ENCODE data around the gene ANO1.

The ANO1 gene

DNA sequence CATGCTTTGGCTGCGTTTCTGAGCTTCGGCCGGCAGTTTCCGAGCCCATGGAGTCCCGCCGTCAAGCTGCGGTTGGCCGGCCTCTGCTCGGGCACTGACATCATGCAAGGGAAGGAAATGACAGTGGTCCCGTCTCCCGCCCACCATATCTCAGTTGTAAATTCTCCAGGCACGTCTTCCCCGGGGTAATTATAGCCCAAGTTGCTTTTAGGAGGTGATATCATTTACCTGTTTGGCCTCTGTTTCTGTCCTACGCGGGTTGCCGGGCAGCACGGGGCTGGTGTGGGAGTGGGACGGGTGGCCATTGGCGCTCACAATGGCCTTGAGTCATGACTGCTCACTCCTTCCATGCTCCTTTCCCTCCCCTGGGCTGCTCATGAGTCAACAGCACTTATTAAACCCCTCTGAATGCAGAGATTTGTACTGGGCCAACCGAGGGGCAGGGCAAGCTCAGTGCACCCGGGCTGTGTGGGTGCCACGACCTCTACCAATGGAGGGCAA, 4.2 kb upstream of the ANO1 start:
- no peak overlapping the region for H3K4ac ChIP-seq (ENCODE audit: low read depth in 1 of 2, low read length in 2 of 2)
- H3K4me1 ChIP-seq (ENCODE audit: control insufficient read depth, insufficient read depth, low read depth, low read length) = peaks cover 6% of the 10 kb centered on the region
- no peak overlapping the region for H2AFZ ChIP-seq (ENCODE audit: low read depth, low read length)
- no peak overlapping the region for H2AK5ac ChIP-seq (ENCODE audit: low read length, severe bottlenecking)
- H4K91ac ChIP-seq (ENCODE audit: low read length) = no peak overlapping the region
- H2BK120ac ChIP-seq (ENCODE audit: low read depth, low read length) = no peak overlapping the region
- WGBS = 68% methylated on average over 22 of the region's 22 CpGs
- H3K14ac ChIP-seq (ENCODE audit: low read length in 2 of 2) = no peak overlapping the region
- no peak overlapping the region for H3K27ac ChIP-seq (ENCODE audit: low read length, poor library complexity, severe bottlenecking)
- H2BK5ac ChIP-seq (ENCODE audit: low read depth, low read length, poor library complexity, severe bottlenecking) = no peak overlapping the region
- H2BK15ac ChIP-seq (ENCODE audit: low read depth, poor library complexity, severe bottlenecking) = no peak overlapping the region
- H3K36me3 ChIP-seq (ENCODE audit: control insufficient read depth in 1 of 2, insufficient read depth in 2 of 2, low read depth in 1 of 2, low read length in 2 of 2) = no peaks in the 10 kb centered on the region
- H3K79me1 ChIP-seq (replicated peaks; ENCODE audit: low read length, poor library complexity, severe bottlenecking) = no peaks in the 10 kb centered on the region
- no peaks in the 10 kb centered on the region for H3K9me3 ChIP-seq (ENCODE audit: control insufficient read depth, low read length)
- no peak overlapping the region for H3K9ac ChIP-seq (ENCODE audit: low read length)
- H3K4me3 ChIP-seq (ENCODE audit: insufficient read depth in 1 of 2, low read depth in 1 of 2, low read length in 2 of 2) = peak overlapping the region in 1 of 2 experiments; percentile 37
- H3K23ac ChIP-seq (ENCODE audit: low read length in 2 of 2) = no peak overlapping the region
- DNase-seq = peak; percentile 5
- peaks cover 71 to 88% of the 10 kb centered on the region in 2 experiments for H3K27me3 ChIP-seq (ENCODE audit: control insufficient read depth in 1 of 2, insufficient read depth in 1 of 2, low read length in 2 of 2)
- H3K18ac ChIP-seq (ENCODE audit: low read depth in 1 of 2, low read length in 2 of 2) = no peak overlapping the region
- no peak overlapping the region for H3K4me2 ChIP-seq (ENCODE audit: low read length, poor library complexity, severe bottlenecking)
- H2BK12ac ChIP-seq (ENCODE audit: low read length in 2 of 2) = no peak overlapping the region
- no peak overlapping the region for H4K8ac ChIP-seq (ENCODE audit: low read length)

DNA sequence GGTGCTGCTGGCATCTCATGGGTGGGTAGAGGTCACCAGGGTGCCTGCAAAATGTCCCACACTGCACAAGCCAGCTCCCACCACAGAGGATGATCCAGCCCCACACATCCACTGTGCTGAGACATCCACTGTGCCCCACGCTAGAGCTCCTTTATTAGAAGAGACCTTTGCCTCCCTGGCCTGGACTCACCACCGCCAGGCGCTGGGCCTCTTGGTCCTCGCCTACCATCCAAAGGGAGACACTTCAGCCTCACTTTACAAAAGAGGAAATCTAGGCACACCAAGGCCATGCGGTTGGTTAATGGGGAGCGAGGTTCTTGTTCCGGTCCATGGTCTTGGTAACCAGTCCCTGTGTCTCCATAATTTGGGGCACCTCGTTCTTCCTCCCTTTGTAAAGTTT, 3.4 kb upstream of the ANO1 start:
- no peak overlapping the region for H4K8ac ChIP-seq (ENCODE audit: low read length)
- no peak overlapping the region for H3K9ac ChIP-seq (ENCODE audit: low read length)
- H2BK12ac ChIP-seq (ENCODE audit: low read length in 2 of 2) = no peak overlapping the region
- no peak overlapping the region for H2BK120ac ChIP-seq (ENCODE audit: low read depth, low read length)
- H2BK5ac ChIP-seq (ENCODE audit: low read depth, low read length, poor library complexity, severe bottlenecking) = no peak overlapping the region
- H3K79me1 ChIP-seq (replicated peaks; ENCODE audit: low read length, poor library complexity, severe bottlenecking) = no peaks in the 10 kb centered on the region
- H2AFZ ChIP-seq (ENCODE audit: low read depth, low read length) = no peak overlapping the region
- no peak for DNase-seq
- H4K91ac ChIP-seq (ENCODE audit: low read length) = no peak overlapping the region
- no peak overlapping the region for H2AK5ac ChIP-seq (ENCODE audit: low read length, severe bottlenecking)
- no peak overlapping the region for H3K4me2 ChIP-seq (ENCODE audit: low read length, poor library complexity, severe bottlenecking)
- peaks cover 71 to 88% of the 10 kb centered on the region in 2 experiments for H3K27me3 ChIP-seq (ENCODE audit: control insufficient read depth in 1 of 2, insufficient read depth in 1 of 2, low read length in 2 of 2)
- WGBS = 95% methylated on average over 8 of the region's 8 CpGs
- no peak overlapping the region for H3K14ac ChIP-seq (ENCODE audit: low read length in 2 of 2)
- no peak overlapping the region for H3K23ac ChIP-seq (ENCODE audit: low read length in 2 of 2)
- H3K27ac ChIP-seq (ENCODE audit: low read length, poor library complexity, severe bottlenecking) = no peak overlapping the region
- no peaks in the 10 kb centered on the region for H3K36me3 ChIP-seq (ENCODE audit: control insufficient read depth in 1 of 2, insufficient read depth in 2 of 2, low read depth in 1 of 2, low read length in 2 of 2)
- H3K4me3 ChIP-seq (ENCODE audit: insufficient read depth in 1 of 2, low read depth in 1 of 2, low read length in 2 of 2) = no peak overlapping the region
- H3K4me1 ChIP-seq (ENCODE audit: control insufficient read depth, insufficient read depth, low read depth, low read length) = peaks cover 6% of the 10 kb centered on the region
- H3K18ac ChIP-seq (ENCODE audit: low read depth in 1 of 2, low read length in 2 of 2) = no peak overlapping the region
- H3K9me3 ChIP-seq (ENCODE audit: control insufficient read depth, low read length) = no peaks in the 10 kb centered on the region
- H3K4ac ChIP-seq (ENCODE audit: low read depth in 1 of 2, low read length in 2 of 2) = no peak overlapping the region
- H2BK15ac ChIP-seq (ENCODE audit: low read depth, poor library complexity, severe bottlenecking) = no peak overlapping the region

DNA sequence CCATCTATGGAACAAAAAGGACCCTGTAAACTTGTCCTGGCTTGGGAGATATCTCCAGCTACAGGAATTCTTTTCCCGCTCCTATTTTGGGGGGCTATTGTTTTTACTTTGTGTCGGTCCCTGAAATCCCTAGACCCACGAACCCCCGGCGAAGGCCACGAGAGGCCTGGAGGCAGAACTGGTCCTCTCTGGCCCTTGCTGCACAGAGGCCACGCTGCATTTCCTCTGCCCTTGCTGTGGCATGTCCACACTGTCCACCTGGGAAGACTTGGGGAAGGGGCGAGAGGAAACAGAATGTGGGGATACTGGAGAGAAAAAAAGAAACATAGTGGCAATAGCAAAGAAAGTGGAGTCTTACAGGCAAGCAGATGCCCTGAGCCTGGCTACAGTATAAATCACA, 2.3 kb upstream of the ANO1 start:
- Histone ChIP-seq H3K14ac (ENCODE audit: low read length in 2 of 2) (no peak overlapping the region), H2BK15ac (ENCODE audit: low read depth, poor library complexity, severe bottlenecking) (no peak overlapping the region), H2BK12ac (ENCODE audit: low read length in 2 of 2) (no peak overlapping the region), H3K79me1 (replicated peaks; ENCODE audit: low read length, poor library complexity, severe bottlenecking) (no peaks in the 10 kb centered on the region), H4K8ac (ENCODE audit: low read length) (no peak overlapping the region), H4K91ac (ENCODE audit: low read length) (no peak overlapping the region), H2BK5ac (ENCODE audit: low read depth, low read length, poor library complexity, severe bottlenecking) (no peak overlapping the region), H3K36me3 (ENCODE audit: control insufficient read depth in 1 of 2, insufficient read depth in 2 of 2, low read depth in 1 of 2, low read length in 2 of 2) (no peaks in the 10 kb centered on the region), H3K27me3 (ENCODE audit: control insufficient read depth in 1 of 2, insufficient read depth in 1 of 2, low read length in 2 of 2) (peaks cover 72 to 88% of the 10 kb centered on the region in 2 experiments), H3K18ac (ENCODE audit: low read depth in 1 of 2, low read length in 2 of 2) (no peak overlapping the region), H3K9ac (ENCODE audit: low read length) (no peak overlapping the region), H2AFZ (ENCODE audit: low read depth, low read length) (no peak overlapping the region), H3K9me3 (ENCODE audit: control insufficient read depth, low read length) (no peaks in the 10 kb centered on the region), H3K4me3 (ENCODE audit: insufficient read depth in 1 of 2, low read depth in 1 of 2, low read length in 2 of 2) (no peak overlapping the region), H3K23ac (ENCODE audit: low read length in 2 of 2) (no peak overlapping the region), H3K4me1 (ENCODE audit: control insufficient read depth, insufficient read depth, low read depth, low read length) (peaks cover 6% of the 10 kb centered on the region), H2BK120ac (ENCODE audit: low read depth, low read length) (no peak overlapping the region), H2AK5ac (ENCODE audit: low read length, severe bottlenecking) (no peak overlapping the region), H3K27ac (ENCODE audit: low read length, poor library complexity, severe bottlenecking) (no peak overlapping the region), H3K4ac (ENCODE audit: low read depth in 1 of 2, low read length in 2 of 2) (no peak overlapping the region), H3K4me2 (ENCODE audit: low read length, poor library complexity, severe bottlenecking) (no peak overlapping the region)
- 91% methylated on average over 8 of the region's 8 CpGs for WGBS
- DNase-seq = no peak

DNA sequence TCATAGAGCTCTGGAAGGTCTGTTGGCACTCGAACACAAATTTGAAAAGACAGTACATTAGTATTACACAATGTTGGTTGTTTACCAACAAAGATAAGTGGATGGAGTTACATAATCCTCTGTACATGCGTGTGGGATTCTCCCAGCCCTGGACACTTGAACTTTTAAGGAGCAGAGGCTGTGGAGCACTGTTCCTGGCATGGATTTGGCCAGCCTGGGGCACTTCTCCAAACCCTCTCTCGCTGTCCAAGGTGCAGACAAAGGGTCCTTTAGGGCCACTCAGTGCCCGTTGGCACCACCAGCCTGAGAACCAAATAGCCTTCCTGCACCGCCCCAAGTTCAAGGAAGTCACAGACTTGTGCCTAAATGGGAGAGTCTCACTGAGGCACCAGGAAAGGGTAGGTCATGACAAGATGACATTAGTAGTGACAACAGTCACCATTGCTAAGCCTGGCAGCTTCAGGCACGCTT, 1.6 kb upstream of the ANO1 start:
- no peak overlapping the region for H2AFZ ChIP-seq (ENCODE audit: low read depth, low read length)
- no peak overlapping the region for H3K18ac ChIP-seq (ENCODE audit: low read depth in 1 of 2, low read length in 2 of 2)
- no peak overlapping the region for H3K27ac ChIP-seq (ENCODE audit: low read length, poor library complexity, severe bottlenecking)
- no peak overlapping the region for H4K91ac ChIP-seq (ENCODE audit: low read length)
- WGBS = 68% methylated on average over 5 of the region's 6 CpGs
- H2BK15ac ChIP-seq (ENCODE audit: low read depth, poor library complexity, severe bottlenecking) = no peak overlapping the region
- no peaks in the 10 kb centered on the region for H3K79me1 ChIP-seq (replicated peaks; ENCODE audit: low read length, poor library complexity, severe bottlenecking)
- no peak overlapping the region for H4K8ac ChIP-seq (ENCODE audit: low read length)
- no peak overlapping the region for H3K14ac ChIP-seq (ENCODE audit: low read length in 2 of 2)
- H2BK5ac ChIP-seq (ENCODE audit: low read depth, low read length, poor library complexity, severe bottlenecking) = no peak overlapping the region
- peak; percentile 58 for DNase-seq
- peaks cover 73 to 91% of the 10 kb centered on the region in 2 experiments for H3K27me3 ChIP-seq (ENCODE audit: control insufficient read depth in 1 of 2, insufficient read depth in 1 of 2, low read length in 2 of 2)
- H3K36me3 ChIP-seq (ENCODE audit: control insufficient read depth in 1 of 2, insufficient read depth in 2 of 2, low read depth in 1 of 2, low read length in 2 of 2) = no peaks in the 10 kb centered on the region
- no peak overlapping the region for H3K4me3 ChIP-seq (ENCODE audit: insufficient read depth in 1 of 2, low read depth in 1 of 2, low read length in 2 of 2)
- H2BK120ac ChIP-seq (ENCODE audit: low read depth, low read length) = no peak overlapping the region
- H2BK12ac ChIP-seq (ENCODE audit: low read length in 2 of 2) = no peak overlapping the region
- no peak overlapping the region for H3K4ac ChIP-seq (ENCODE audit: low read depth in 1 of 2, low read length in 2 of 2)
- no peak overlapping the region for H3K4me2 ChIP-seq (ENCODE audit: low read length, poor library complexity, severe bottlenecking)
- H3K9ac ChIP-seq (ENCODE audit: low read length) = no peak overlapping the region
- H3K23ac ChIP-seq (ENCODE audit: low read length in 2 of 2) = no peak overlapping the region
- no peaks in the 10 kb centered on the region for H3K9me3 ChIP-seq (ENCODE audit: control insufficient read depth, low read length)
- H2AK5ac ChIP-seq (ENCODE audit: low read length, severe bottlenecking) = no peak overlapping the region
- peaks cover 6% of the 10 kb centered on the region for H3K4me1 ChIP-seq (ENCODE audit: control insufficient read depth, insufficient read depth, low read depth, low read length)

All from mesenchymal stem cell (in vitro differentiated cells and primary cell).